Adrenal gland (tissue), 12 donors: Measurements from ENCODE around the gene FAM110A. TPM values are rescaled to one million over a fixed set of nuclear protein-coding genes. Genes with fewer than 3 reads are reported as not detected.

Experiments used
- DNase-seq, 7 donors: peaks; one replicate each; pipeline ENCODE4 v3.0.0-alpha.2; 2019 to 2020
- H3K27ac ChIP-seq, 5 donors: fragments of 200-600 bp; sonication (generic) in 4 of 5; 1 replicate in 3 of 5; 2 replicates in 2 of 5; pipeline versions ENCODE4 v1.5.1 to v1.8.0; 2016 to 2020; ENCODE audit warnings: mild to moderate bottlenecking in 1 of 5
- H3K27me3 ChIP-seq: fragments of 200-600 bp; 2 replicates; pipeline ENCODE4 v1.8.0; 2021
- H3K36me3 ChIP-seq, 2 donors: fragments of 200-600 bp; replicated peaks in 1 of 2; 1 replicate in 1 of 2; 2 replicates in 1 of 2; pipeline versions ENCODE4 v1.5.1 to v1.8.0; 2018 to 2022
- H3K4me1 ChIP-seq, 2 donors: fragments of 200-600 bp; replicated peaks in 1 of 2; 1 replicate in 1 of 2; 2 replicates in 1 of 2; pipeline versions ENCODE4 v1.5.1 to v1.8.0; 2018 to 2021
- H3K4me3 ChIP-seq, 4 donors: fragments of 200-600 bp; sonication (generic) in 3 of 4; one replicate each; pipeline ENCODE4 v1.5.1; 2016 to 2018
- H3K9me3 ChIP-seq, 3 donors: fragments of 200-600 bp; sonication (generic) in 1 of 3; replicated peaks in 1 of 3; 1 replicate in 2 of 3; 2 replicates in 1 of 3; pipeline versions ENCODE4 v1.5.1 to v1.8.0; 2016 to 2021
- POLR2A ChIP-seq, 2 donors: fragments of 450-650 bp; IDR thresholded peaks; one replicate each; pipeline ENCODE4 v1.6.1; 2017; ENCODE audit warnings: antibody characterized with exemption in 2 of 2, mild to moderate bottlenecking in 2 of 2, moderate library complexity in 1 of 2
- WGBS, 4 donors: extraction: QIAGEN DNeasy Blood & Tissue Kit in 2 of 4; methylation state at CpG; one replicate each; pipeline versions ENCODE4 v1.1.5 to v1.1.7; 2013 to 2017; 5-methylcytosine and 5-hydroxymethylcytosine counted together
- intact Hi-C, 2 donors: fragments of 100-400 bp; cut with DNase I; formaldehyde crosslinking; loops; one replicate each; pipeline versions ENCODE4 v1.14.1 to v1.15.0; 2022 to 2023
- polyA plus RNA-seq, 3 donors: library from polyadenylated mRNA; stranded (reverse); fragments of 200-250 nt in 2 of 3; fragments of 350-450 nt in 1 of 3; fragmentation: Illumina TruSeq in 1 of 3; extraction: RNeasy Lipid Tissue Mini Kit (QIAGEN cat#74804) in 1 of 3; gene quantifications; one replicate each; pipeline ENCODE4 v1.2.3, GENCODE V29; 2013 to 2014
- total RNA-seq, 9 donors: library from RNA; depleted of rRNA in 4 of 9; stranded (reverse); fragments of >200 nt in 4 of 9; fragments of 120-200 nt in 1 of 9; fragmentation: NEBNext Ultra II Directional in 1 of 9; extraction: Animal tissue kit (Norgen Biotek cat#: 25700) in 1 of 9; gene quantifications; one replicate each; pipeline versions ENCODE4 v1.1.0 to v1.2.4, GENCODE V29; 2013 to 2023
- TF ChIP-seq, protein P1 (sequence below), 6 experiments: fragments of 450-650 bp in 4 of 6; fragments of 200-600 bp in 2 of 6; sonication (generic) in 1 of 6; IDR thresholded peaks; 1 replicate in 5 of 6; 2 replicates in 1 of 6; pipeline versions ENCODE4 v1.5.1 to v1.8.0; 2016 to 2021; ENCODE audit warnings: antibody characterized with exemption in 6 of 6, mild to moderate bottlenecking in 2 of 6, moderate library complexity in 1 of 6
- donor health status: healthy with polysubstance abuse.
- donor health status: Bipolar disorder and iron deficiency.
- donor health status: DM: yes; HTN: yes; CAD: no.
- donor health status: DM: no; HTN: no; CAD: no.
- donor health status: DM: no; HTN: no; CAD: no.
- donor health status: DM: yes; HTN: yes; CAD: no.

Gene FAM110A
- total and polyA plus RNA-seq, 12 donors, result 2.2 to 16.7 (median 8.4) TPM

DNA sequence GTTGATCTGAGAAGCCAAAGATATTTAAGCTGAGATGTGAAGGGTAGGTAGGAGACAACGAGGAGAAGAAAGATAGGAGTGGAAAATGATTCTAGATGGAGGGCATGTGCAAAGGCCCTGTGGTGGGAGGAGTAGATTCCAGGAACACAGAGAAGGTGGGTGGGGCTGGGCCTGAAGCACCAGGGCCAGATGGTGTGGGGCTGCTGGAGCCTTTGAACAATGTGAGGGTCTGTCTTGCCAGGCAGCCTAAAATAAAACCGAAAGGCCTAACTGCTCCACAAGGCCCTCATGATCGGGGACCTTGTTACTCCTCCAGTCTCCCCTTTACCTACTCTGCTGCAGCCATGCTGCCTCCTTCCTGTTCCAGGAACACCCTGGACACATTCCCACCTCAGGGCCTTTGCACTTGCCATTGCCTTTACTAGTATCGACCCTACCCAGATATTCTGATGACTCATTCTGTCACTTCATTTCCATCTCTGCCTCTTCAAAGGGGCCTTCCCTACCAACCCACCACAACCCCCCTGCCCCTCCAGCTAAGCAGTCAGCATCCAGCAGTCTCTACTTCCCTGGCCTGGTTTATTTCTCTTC lies 20.0 kb downstream of the FAM110A start:
- no peak for DNase-seq
- 82 to 95% (median 90%) methylated on average over 4 of the region's 4 CpGs for WGBS, 4 donors
- no peaks in the 10 kb centered on the region for H3K4me1 ChIP-seq
- H3K9me3 ChIP-seq, result no peaks in the 10 kb centered on the region
- TF ChIP-seq POLR2A (IDR thresholded peaks at IDR 0.05), result no peak
- TF ChIP-seq, protein P1, sequence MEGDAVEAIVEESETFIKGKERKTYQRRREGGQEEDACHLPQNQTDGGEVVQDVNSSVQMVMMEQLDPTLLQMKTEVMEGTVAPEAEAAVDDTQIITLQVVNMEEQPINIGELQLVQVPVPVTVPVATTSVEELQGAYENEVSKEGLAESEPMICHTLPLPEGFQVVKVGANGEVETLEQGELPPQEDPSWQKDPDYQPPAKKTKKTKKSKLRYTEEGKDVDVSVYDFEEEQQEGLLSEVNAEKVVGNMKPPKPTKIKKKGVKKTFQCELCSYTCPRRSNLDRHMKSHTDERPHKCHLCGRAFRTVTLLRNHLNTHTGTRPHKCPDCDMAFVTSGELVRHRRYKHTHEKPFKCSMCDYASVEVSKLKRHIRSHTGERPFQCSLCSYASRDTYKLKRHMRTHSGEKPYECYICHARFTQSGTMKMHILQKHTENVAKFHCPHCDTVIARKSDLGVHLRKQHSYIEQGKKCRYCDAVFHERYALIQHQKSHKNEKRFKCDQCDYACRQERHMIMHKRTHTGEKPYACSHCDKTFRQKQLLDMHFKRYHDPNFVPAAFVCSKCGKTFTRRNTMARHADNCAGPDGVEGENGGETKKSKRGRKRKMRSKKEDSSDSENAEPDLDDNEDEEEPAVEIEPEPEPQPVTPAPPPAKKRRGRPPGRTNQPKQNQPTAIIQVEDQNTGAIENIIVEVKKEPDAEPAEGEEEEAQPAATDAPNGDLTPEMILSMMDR (IDR thresholded peaks at IDR 0.05), result no peak
- no peak overlapping the region for H3K4me3 ChIP-seq
- no peaks in the 10 kb centered on the region for H3K27me3 ChIP-seq
- intact Hi-C loops, result no loop called here
- H3K27ac ChIP-seq, result no peak overlapping the region
- H3K36me3 ChIP-seq, result no peaks in the 10 kb centered on the region

DNA sequence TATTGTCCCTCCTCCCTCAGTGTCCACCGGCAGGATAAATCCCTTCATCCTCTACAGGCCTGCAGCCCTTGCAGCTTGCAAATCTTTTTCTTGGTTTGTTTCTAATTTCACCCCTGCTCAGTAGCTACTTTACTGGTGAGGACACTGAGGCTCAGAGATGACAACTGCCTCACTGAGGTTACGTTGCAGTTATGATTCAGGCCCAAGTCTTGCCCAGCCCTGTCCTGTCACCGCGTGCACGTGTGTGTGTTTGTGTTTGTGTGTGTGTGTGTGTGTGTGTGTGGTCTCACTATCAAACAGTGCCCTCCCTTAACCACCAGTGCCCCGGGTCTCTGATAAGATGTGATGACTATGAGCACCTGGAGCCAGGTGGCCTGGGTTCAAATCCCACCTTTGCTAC lies 21.1 kb downstream of the FAM110A start:
- DNase-seq, result no peak
- H3K27ac ChIP-seq, result no peak overlapping the region
- no peaks in the 10 kb centered on the region for H3K27me3 ChIP-seq
- H3K4me3 ChIP-seq, result no peak overlapping the region
- WGBS, 4 donors, result 60 to 84% (median 71%) methylated on average over 6 of the region's 6 CpGs
- TF ChIP-seq, protein P1 (IDR thresholded peaks at IDR 0.05), result no peak
- TF ChIP-seq POLR2A (IDR thresholded peaks at IDR 0.05), result no peak
- H3K4me1 ChIP-seq, result no peaks in the 10 kb centered on the region
- intact Hi-C loops, result no loop called here
- H3K9me3 ChIP-seq, result no peaks in the 10 kb centered on the region
- H3K36me3 ChIP-seq, result no peaks in the 10 kb centered on the region

DNA sequence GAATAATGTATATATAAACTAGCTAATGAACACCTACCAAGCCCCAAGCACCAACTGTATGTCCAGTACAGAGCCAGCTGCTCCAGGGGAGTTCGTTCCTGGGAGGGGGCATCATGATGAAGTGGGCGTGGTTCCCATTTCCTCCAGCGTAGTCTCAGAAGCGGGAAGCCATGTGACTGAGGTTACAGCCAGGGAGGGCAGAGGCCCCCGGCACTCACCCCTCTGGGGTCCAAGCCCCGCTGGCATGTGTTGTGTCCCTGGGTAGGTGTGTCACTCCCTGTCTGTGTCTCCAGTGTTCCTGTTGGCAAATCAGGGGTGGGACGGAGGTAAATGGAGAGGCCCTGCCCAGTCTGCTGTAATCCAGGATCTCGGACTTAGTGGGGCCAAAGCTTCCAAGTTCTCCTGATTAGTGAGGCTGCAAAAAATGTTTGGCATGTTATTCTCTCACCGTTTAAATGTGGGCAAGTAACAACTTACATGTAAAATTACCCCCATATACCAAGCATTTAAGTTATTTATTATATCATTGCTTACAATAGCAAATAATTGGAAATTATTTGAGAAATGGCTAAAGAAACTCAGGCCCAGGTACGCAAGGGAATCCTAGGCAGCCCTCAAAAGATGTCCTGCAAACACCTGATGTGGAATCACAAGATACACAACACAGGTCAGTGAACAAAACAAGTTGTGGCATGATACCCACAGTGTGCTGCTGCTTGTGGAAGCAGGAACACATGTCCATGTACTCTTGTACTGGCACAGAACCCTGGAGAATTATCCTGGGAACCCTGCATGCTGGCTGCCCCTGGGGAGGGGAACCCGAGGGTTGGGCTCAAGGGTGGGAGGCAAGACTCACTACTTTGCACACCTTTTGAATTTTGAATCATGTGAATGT lies 22.2 kb downstream of the FAM110A start:
- Histone ChIP-seq H3K27ac (no peak overlapping the region), H3K4me3 (no peak overlapping the region), H3K36me3 (no peaks in the 10 kb centered on the region), H3K9me3 (no peaks in the 10 kb centered on the region), H3K4me1 (no peaks in the 10 kb centered on the region), H3K27me3 (no peaks in the 10 kb centered on the region)
- intact Hi-C loops, result no loop called here
- DNase-seq, result no peak
- TF ChIP-seq, protein P1 (IDR thresholded peaks at IDR 0.05), result no peak
- TF ChIP-seq POLR2A (IDR thresholded peaks at IDR 0.05), result no peak
- WGBS, 4 donors, result 60 to 76% (median 73%) methylated on average over 8 to 11 of the region's 11 CpGs

DNA sequence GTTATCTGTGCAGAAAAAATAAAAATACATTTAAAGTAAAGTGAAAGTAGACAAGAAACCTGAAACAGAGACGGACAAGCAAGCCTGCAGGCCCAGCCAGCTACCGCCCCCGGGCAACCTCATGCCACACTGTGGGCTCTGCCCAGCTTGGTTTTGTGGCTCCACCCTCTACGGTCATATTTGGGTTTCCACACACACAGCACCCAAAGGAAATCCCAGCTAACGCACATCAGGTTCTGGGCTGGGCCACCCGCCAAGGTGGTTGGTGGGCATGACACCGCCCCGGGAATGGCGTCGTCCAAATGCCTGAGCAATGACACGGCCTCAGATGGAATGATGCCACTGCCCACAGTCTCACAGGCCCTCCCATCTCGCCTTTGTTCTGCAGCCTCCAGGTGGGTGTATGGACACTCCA lies 22.9 kb downstream of the FAM110A start:
- no peaks in the 10 kb centered on the region for H3K36me3 ChIP-seq
- H3K4me1 ChIP-seq, result no peaks in the 10 kb centered on the region
- no peak for DNase-seq
- H3K27ac ChIP-seq, result no peak overlapping the region
- no peaks in the 10 kb centered on the region for H3K27me3 ChIP-seq
- H3K9me3 ChIP-seq, result no peaks in the 10 kb centered on the region
- intact Hi-C loops, result no loop called here
- WGBS, 4 donors, result 68 to 76% (median 70%) methylated on average over 11 to 12 of the region's 12 CpGs
- no peak overlapping the region for H3K4me3 ChIP-seq
- TF ChIP-seq POLR2A (IDR thresholded peaks at IDR 0.05), result no peak
- TF ChIP-seq, protein P1 (IDR thresholded peaks at IDR 0.05), result no peak
